HUES48 (cell line): ENCODE data around the gene SCAP.

Source experiments
- H3K27ac ChIP-seq: one replicate; pipeline ENCODE4 v1.7.0; 2013; ENCODE audit warnings: low read depth, low read length, inconsistent platforms
- H3K27me3 ChIP-seq: 2 replicates; pipeline ENCODE4 v1.6.1; 2013; ENCODE audit warnings: mild to moderate bottlenecking, low read length; ENCODE audit not compliant: control insufficient read depth, insufficient read depth
- H3K36me3 ChIP-seq: 2 replicates; pipeline ENCODE4 v1.6.1; 2013; ENCODE audit warnings: low read length; ENCODE audit not compliant: control insufficient read depth, insufficient read depth
- H3K4me1 ChIP-seq: 2 replicates; pipeline ENCODE4 v1.6.1; 2013; ENCODE audit warnings: mild to moderate bottlenecking, low read length; ENCODE audit not compliant: control insufficient read depth, insufficient read depth
- H3K4me3 ChIP-seq: 2 replicates; pipeline ENCODE4 v1.5.1; 2013; ENCODE audit warnings: mild to moderate bottlenecking, low read depth, low read length
- H3K9ac ChIP-seq: 2 replicates; pipeline ENCODE4 v1.6.1; 2013; ENCODE audit warnings: mild to moderate bottlenecking, low read depth, low read length, moderate library complexity
- H3K9me3 ChIP-seq: 2 replicates; pipeline ENCODE4 v1.6.1; 2013; ENCODE audit warnings: low read length; ENCODE audit not compliant: control insufficient read depth, insufficient read depth

Gene SCAP

DNA sequence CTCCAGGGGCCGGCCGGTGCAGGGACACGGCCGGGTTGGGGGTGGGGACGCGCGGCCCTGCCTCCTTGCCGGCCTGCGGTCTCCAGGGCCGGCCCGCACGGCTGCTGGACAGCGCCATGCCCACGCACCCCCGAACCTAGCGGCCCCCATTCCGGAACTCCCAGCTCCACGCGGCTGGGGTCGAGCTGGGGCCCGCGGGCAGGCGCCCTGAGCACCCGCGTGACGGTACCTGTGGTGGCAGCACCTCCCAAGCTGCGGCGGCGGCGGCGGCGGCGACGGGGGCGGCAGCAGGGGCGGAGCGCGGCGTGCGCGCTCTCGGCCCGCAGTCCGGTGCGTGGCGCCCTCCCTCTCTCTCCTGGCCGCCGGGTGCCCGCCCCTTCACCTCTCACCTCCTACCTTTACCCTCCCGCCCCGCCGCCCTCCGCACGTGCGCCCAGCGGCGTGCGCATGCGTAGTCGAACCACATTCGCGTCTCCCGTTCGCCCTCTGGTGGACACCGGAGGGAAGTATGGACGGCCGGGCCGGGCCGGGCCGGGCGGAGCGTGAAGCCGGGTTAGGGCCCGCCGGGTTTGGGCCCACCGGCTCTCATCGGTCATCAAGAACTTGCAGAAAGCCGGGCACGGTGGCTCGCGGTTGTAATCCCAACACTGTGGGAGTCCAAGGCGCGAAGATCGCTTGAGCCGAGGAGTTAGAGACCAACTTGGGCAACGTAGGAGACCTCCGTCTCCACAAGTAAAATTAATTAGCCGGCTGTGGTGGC lies at the start of gene SCAP:
Gene SCAP, minus strand, starts transcription at position 372 of the 760 bp plus-strand sequence. CDS start 32,948 bp downstream, outside the sequence.
- Histone ChIP-seq H3K4me3 (peak within 1 kb of the TSS; percentile 99), H3K36me3 (no peaks in the 10 kb centered on the region), H3K4me1 (0 out of 2 replicates have a peak, but pooled peaks cover 3% of the 10 kb centered on the region), H3K9me3 (no peaks in the 10 kb centered on the region), H3K27me3 (no peaks in the 10 kb centered on the region), H3K9ac (peak within 1 kb of the TSS; percentile 75), H3K27ac (peak within 1 kb of the TSS; percentile 79)

- H3K4me1 ChIP-seq = peaks cover 11% of the 10 kb centered on the region; the same call in 1 of the 2 replicates
- no peak overlapping the region for H3K4me3 ChIP-seq
- H3K36me3 ChIP-seq = no peaks in the 10 kb centered on the region
- no peaks in the 10 kb centered on the region for H3K9me3 ChIP-seq
- peaks cover 14% of the 10 kb centered on the region for H3K27me3 ChIP-seq
- H3K9ac ChIP-seq = no peak overlapping the region
- no peak overlapping the region for H3K27ac ChIP-seq
These were observed 47.8 kb upstream of the SCAP start for GRCh38 chr3:47523310-47524073.

DNA sequence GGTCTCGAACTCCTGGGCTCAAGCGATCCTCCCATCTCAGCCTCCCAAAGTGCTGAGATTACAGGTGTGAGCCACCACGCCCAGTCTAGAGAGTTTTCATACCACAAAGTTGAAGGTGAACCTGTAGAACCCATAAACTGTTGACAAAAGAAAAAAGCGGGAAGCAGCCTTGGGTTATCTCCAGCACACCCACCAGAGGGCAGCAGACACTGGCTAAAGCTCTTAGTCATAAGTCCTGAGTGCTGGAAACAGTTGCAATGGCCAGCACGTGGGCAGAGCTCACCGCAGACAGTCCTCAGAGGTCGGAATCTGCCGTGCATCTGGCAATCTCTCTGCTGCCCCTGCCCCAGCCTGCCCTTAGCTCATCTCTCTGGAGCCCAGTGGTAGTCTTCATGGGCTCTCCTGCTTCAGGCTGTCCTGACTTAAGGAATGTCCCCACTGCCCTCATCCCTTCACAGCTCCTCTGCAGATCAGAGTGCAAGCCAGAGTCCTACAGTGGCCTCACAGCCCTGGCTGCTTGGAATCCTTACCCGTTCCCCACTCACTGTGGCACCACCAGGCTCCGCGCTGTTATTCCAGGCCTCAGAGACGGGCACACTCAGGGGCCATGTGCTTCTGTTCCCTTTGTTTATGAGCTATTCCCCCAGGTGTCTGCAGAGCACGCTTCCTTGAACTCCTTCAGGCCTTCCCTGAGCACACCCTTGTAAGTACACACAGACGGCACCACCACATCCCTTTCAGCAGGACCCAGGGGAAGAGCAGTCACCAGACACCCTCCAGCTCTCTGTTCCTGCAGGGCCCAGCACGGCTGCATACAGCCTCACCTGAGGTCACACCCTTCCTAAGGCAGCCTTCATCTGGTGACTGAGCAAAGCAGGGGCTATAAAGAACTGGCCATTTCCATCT lies 46.6 kb upstream of the SCAP start:
- no peak overlapping the region for H3K27ac ChIP-seq
- no peak overlapping the region; the same call in 1 of the 2 replicates for H3K9ac ChIP-seq
- peaks cover 11% of the 10 kb centered on the region; the same call in 1 of the 2 replicates for H3K4me1 ChIP-seq
- no peaks in the 10 kb centered on the region for H3K9me3 ChIP-seq
- H3K36me3 ChIP-seq = no peaks in the 10 kb centered on the region
- H3K27me3 ChIP-seq = peaks cover 14% of the 10 kb centered on the region
- H3K4me3 ChIP-seq = no peak overlapping the region

- Histone ChIP-seq H3K9me3 (no peaks in the 10 kb centered on the region), H3K4me3 (no peak overlapping the region), H3K36me3 (no peaks in the 10 kb centered on the region), H3K4me1 (peaks cover 11% of the 10 kb centered on the region; the same call in 1 of the 2 replicates), H3K27ac (no peak overlapping the region), H3K27me3 (peaks cover 14% of the 10 kb centered on the region), H3K9ac (no peak overlapping the region)
These were observed 45.0 kb upstream of the SCAP start for GRCh38 chr3:47520756-47521155.

- Histone ChIP-seq H3K9me3 (no peaks in the 10 kb centered on the region), H3K36me3 (no peaks in the 10 kb centered on the region), H3K27me3 (peaks cover 9% of the 10 kb centered on the region), H3K4me3 (no peak overlapping the region), H3K9ac (no peak overlapping the region), H3K4me1 (peaks cover 11% of the 10 kb centered on the region; the same call in 1 of the 2 replicates), H3K27ac (no peak overlapping the region)
These were observed 42.2 kb upstream of the SCAP start for GRCh38 chr3:47517937-47518336.

- H3K27ac ChIP-seq = no peak overlapping the region
- H3K27me3 ChIP-seq = no peaks in the 10 kb centered on the region
- peaks cover 7% of the 10 kb centered on the region for H3K36me3 ChIP-seq
- H3K9me3 ChIP-seq = no peaks in the 10 kb centered on the region
- peaks cover 5% of the 10 kb centered on the region; the same call in 1 of the 2 replicates for H3K4me1 ChIP-seq
- no peak overlapping the region for H3K4me3 ChIP-seq
- H3K9ac ChIP-seq = no peak overlapping the region
These were observed 40.2 kb upstream of the SCAP start for GRCh38 chr3:47515864-47516319.

DNA sequence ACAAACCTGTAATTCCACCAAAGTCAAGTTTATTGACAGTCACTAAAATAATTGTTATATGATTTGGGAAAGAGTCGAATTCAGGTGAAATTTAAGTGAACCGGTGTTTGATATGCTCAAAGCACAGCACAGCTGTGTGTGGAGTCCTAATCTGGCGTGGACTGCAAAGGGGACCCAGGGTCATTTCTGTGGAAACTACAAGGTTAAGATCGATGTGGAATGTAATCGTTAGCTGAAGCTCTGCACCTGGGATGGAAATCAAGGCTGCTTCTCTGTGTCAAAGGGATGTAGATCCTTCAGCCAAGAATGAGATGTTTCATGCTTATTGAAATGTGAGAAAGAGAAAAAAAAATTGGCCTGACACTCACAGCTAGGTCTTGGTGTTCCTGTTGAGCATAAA lies 39.4 kb upstream of the SCAP start:
- Histone ChIP-seq H3K9me3 (no peaks in the 10 kb centered on the region), H3K27me3 (no peaks in the 10 kb centered on the region), H3K27ac (no peak overlapping the region)

DNA sequence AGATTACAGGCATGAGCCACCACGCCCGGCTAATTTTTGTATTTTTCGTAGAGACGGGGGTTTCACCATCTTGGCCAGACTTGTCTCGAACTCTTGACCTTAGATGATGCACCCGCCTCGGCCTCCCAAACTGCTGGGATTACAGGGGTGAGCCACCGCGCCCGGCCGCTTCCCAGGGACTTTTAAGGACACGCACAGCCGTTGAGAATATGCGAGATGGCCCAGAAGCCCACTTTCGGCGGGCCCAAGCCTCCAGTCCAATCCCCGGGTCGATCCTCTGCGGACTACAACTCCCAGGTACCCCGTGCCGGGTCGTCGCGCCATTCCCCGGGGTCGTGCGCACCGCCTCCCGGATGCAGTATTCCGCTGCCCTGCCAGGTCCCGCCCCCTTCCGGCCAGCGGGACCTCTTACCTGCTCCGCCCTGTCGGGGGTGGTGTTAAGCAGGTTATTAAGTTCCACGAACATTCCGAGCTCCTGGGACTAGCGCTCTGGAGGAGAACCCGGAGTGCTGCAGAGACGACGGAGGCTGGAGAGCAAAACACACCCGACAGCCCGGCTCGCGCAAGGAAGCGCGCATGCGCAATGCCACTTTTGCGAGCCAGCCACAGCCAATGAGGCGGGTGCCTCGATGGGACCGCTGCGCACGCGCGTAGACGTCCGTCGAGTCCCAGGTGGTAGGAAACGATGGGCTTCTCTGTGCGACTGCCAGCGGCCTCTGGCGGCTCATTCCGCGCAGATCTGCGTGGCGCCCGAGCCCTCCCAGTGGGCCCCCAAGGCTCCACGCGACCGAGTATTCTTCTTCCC lies 37.6 kb upstream of the SCAP start, which contains the start of gene ELP6:
Gene ELP6, minus strand, starts transcription at position 588 of the 805 bp plus-strand sequence. Its CDS starts 122 bp downstream, at position 466.
- H3K4me3 ChIP-seq = peak within 1 kb of the TSS; percentile 88
- peaks cover 28% of the 10 kb centered on the region for H3K36me3 ChIP-seq
- H3K27ac ChIP-seq = peak within 1 kb of the TSS; percentile 100
- no peaks in the 10 kb centered on the region for H3K27me3 ChIP-seq
- H3K9ac ChIP-seq = peak within 1 kb of the TSS; percentile 82
- no peaks in the 10 kb centered on the region for H3K9me3 ChIP-seq
- no peaks in the 10 kb centered on the region for H3K4me1 ChIP-seq

More for the DNA sequence above, 39.4 kb upstream of the SCAP start:
- Histone ChIP-seq H3K36me3 (peaks cover 14% of the 10 kb centered on the region), H3K9ac (no peak overlapping the region), H3K4me1 (no peaks in the 10 kb centered on the region), H3K4me3 (no peak overlapping the region)

DNA sequence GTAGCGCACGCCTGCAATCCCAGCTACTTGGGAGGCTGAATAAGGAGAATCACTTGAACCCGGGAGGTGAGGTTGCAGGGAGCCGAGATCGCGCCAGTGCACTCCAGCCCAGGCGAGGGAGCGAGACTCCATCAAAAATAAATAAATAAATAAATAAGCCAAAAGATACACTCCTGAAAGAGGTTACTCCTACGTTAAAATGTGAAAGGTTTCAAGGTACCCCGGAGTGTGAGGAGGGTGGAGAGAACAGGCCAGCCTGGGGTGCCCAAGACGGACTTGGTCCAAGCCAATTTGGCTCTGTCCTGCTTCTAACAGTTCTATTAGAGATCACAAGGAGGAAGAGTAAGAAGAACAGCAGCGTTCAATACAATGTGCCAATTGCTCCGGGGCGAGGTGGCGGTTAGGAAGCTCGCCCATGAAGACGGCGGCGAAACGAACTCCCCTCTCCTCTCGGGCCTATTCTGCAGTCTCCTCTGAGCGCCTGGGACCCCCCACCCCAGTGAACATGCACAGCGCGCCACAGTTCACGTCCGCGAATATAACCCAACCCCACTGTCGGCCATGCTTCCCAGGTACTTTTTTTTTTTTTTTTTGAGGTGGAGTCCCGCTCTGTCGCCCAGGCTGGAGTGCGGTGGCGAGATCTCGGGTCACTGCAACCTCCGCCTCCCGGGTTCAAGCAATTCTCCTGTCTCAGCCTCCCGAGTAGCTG lies 36.8 kb upstream of the SCAP start:
- Histone ChIP-seq H3K27ac (peak overlapping the region; percentile 100), H3K4me3 (peak overlapping the region; percentile 88), H3K27me3 (no peaks in the 10 kb centered on the region), H3K36me3 (peaks cover 35% of the 10 kb centered on the region), H3K9me3 (no peaks in the 10 kb centered on the region), H3K4me1 (no peaks in the 10 kb centered on the region), H3K9ac (peak overlapping the region; percentile 80)
